Mesothelial cell of epicardium (in vitro differentiated cells): ENCODE data around the gene ROBO2. TPM values are rescaled to one million over a fixed set of nuclear protein-coding genes. Genes with fewer than 3 reads are reported as not detected.

ENCODE experiments used
- DNase-seq, 2 experiments: peaks; one replicate each; pipeline ENCODE4 v3.0.0; 2021; ENCODE audit warnings: low spot score in 2 of 2; ENCODE audit not compliant: unreplicated experiment in 2 of 2
- H3K27ac Mint-ChIP-seq: 2 replicates; pipeline ENCODE4 v1.8.0; 2021; ENCODE audit warnings: mixed read lengths
- H3K27me3 Mint-ChIP-seq: 2 replicates; pipeline ENCODE4 v1.8.0; 2021; ENCODE audit warnings: low read depth, mixed read lengths
- H3K36me3 Mint-ChIP-seq: 2 replicates; pipeline ENCODE4 v1.8.0; 2021; ENCODE audit warnings: mixed read lengths
- H3K4me1 Mint-ChIP-seq: 2 replicates; pipeline ENCODE4 v1.8.0; 2021; ENCODE audit warnings: mixed read lengths
- H3K4me3 Mint-ChIP-seq: 2 replicates; pipeline ENCODE4 v1.8.0; 2021; ENCODE audit warnings: mild to moderate bottlenecking, moderate library complexity, mixed read lengths
- H3K9me3 Mint-ChIP-seq: 2 replicates; pipeline ENCODE4 v1.8.0; 2021; ENCODE audit warnings: mixed read lengths
- total RNA-seq: library from RNA; stranded (reverse); gene quantifications from 3 replicates; pipeline ENCODE4 v1.2.1, GENCODE V29; 2021
- TF ChIP-seq, protein P1 (sequence below): fragments of 200-600 bp; sonication (generic); IDR thresholded peaks from one replicate; pipeline ENCODE4 v1.5.0; 2021; ENCODE audit warnings: antibody characterized with exemption; ENCODE audit not compliant: unreplicated experiment

Gene ROBO2
- total RNA-seq, 1 donor from 2014 or later = 82.3 TPM

- H3K36me3 Mint-ChIP-seq = no peaks in the 10 kb centered on the region
- H3K27ac Mint-ChIP-seq = no peak overlapping the region
- no peak for DNase-seq
- no peaks in the 10 kb centered on the region for H3K9me3 Mint-ChIP-seq
- TF ChIP-seq, protein P1, sequence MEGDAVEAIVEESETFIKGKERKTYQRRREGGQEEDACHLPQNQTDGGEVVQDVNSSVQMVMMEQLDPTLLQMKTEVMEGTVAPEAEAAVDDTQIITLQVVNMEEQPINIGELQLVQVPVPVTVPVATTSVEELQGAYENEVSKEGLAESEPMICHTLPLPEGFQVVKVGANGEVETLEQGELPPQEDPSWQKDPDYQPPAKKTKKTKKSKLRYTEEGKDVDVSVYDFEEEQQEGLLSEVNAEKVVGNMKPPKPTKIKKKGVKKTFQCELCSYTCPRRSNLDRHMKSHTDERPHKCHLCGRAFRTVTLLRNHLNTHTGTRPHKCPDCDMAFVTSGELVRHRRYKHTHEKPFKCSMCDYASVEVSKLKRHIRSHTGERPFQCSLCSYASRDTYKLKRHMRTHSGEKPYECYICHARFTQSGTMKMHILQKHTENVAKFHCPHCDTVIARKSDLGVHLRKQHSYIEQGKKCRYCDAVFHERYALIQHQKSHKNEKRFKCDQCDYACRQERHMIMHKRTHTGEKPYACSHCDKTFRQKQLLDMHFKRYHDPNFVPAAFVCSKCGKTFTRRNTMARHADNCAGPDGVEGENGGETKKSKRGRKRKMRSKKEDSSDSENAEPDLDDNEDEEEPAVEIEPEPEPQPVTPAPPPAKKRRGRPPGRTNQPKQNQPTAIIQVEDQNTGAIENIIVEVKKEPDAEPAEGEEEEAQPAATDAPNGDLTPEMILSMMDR = no peak
- peaks cover 4% of the 10 kb centered on the region for H3K27me3 Mint-ChIP-seq
- H3K4me3 Mint-ChIP-seq = no peak overlapping the region
- no peaks in the 10 kb centered on the region for H3K4me1 Mint-ChIP-seq
These were observed 231.8 kb downstream of the ROBO2 start for GRCh38 chr3:77271711-77272110.

- no peak overlapping the region for H3K27ac Mint-ChIP-seq
- DNase-seq = no peak
- H3K4me3 Mint-ChIP-seq = no peak overlapping the region
- TF ChIP-seq, protein P1 = no peak
- no peaks in the 10 kb centered on the region for H3K36me3 Mint-ChIP-seq
- H3K4me1 Mint-ChIP-seq = no peaks in the 10 kb centered on the region
- H3K9me3 Mint-ChIP-seq = peaks cover 7% of the 10 kb centered on the region
- H3K27me3 Mint-ChIP-seq = peaks cover 4% of the 10 kb centered on the region
These were observed 239.4 kb downstream of the ROBO2 start for GRCh38 chr3:77279276-77279675.

- Mint-ChIP-seq H3K27me3 (no peaks in the 10 kb centered on the region), H3K4me3 (no peak overlapping the region), H3K27ac (no peak overlapping the region), H3K36me3 (no peaks in the 10 kb centered on the region), H3K9me3 (peaks cover 7% of the 10 kb centered on the region), H3K4me1 (no peaks in the 10 kb centered on the region)
- TF ChIP-seq, protein P1 = no peak
- no peak for DNase-seq
These were observed 241.8 kb downstream of the ROBO2 start for GRCh38 chr3:77281721-77282120.

DNA sequence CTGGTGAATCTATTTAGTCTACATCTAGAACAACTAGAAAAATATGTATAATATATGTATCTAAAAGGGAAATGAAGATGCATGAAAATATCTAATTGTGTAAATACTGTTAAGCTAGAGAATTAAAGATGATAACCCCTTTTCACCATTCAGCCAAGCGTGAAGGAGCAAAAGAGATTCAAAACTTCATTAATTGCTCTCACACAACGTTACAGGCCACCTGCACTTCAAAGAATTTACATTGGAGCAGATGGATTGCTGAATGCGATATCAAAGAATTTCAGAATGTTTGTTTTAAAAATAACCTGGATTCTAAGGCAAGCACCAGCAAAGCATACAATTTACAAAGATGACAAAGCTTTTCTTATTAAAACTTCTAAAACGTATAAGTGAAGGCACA lies 243.2 kb downstream of the ROBO2 start:
- Mint-ChIP-seq H3K36me3 (no peaks in the 10 kb centered on the region), H3K9me3 (no peaks in the 10 kb centered on the region), H3K27me3 (no peaks in the 10 kb centered on the region), H3K4me3 (no peak overlapping the region), H3K27ac (no peak overlapping the region), H3K4me1 (no peaks in the 10 kb centered on the region)
- no peak for DNase-seq
- TF ChIP-seq, protein P1 = no peak

GRCh38 chr3:77288348-77288747 lies 248.4 kb downstream of the ROBO2 start:
- H3K4me3 Mint-ChIP-seq = no peak overlapping the region
- DNase-seq = no peak
- no peak overlapping the region for H3K27ac Mint-ChIP-seq
- H3K36me3 Mint-ChIP-seq = no peaks in the 10 kb centered on the region
- H3K4me1 Mint-ChIP-seq = no peaks in the 10 kb centered on the region
- H3K27me3 Mint-ChIP-seq = no peaks in the 10 kb centered on the region
- H3K9me3 Mint-ChIP-seq = no peaks in the 10 kb centered on the region
- TF ChIP-seq, protein P1 = no peak

- H3K36me3 Mint-ChIP-seq = no peaks in the 10 kb centered on the region
- no peaks in the 10 kb centered on the region for H3K27me3 Mint-ChIP-seq
- DNase-seq = no peak
These were observed 256.6 kb downstream of the ROBO2 start for GRCh38 chr3:77296527-77296926.

More at GRCh38 chr3:77296527-77296926, 256.6 kb downstream of the ROBO2 start:
- Mint-ChIP-seq H3K9me3 (no peaks in the 10 kb centered on the region), H3K4me3 (no peak overlapping the region), H3K4me1 (no peaks in the 10 kb centered on the region), H3K27ac (no peak overlapping the region)
- TF ChIP-seq, protein P1 = no peak
